ENCODE results near the gene ARMC2.

Gene ARMC2

GRCh38 chr6:108944707-108945680 is 96.8 kb downstream of the ARMC2 start:
- Mint-ChIP-seq H3K9me3 (no peaks in the 10 kb centered on the region), H3K27me3 (no peaks in the 10 kb centered on the region), H3K4me3 (no peak overlapping the region), H3K36me3 (ENCODE audit: insufficient read depth) (no peaks in the 10 kb centered on the region), H3K27ac (peak overlapping the region in 1 of 2 donors; percentile 81), H3K4me1 (ENCODE audit: low read depth in 2 of 2) (peaks cover 18 to 21% of the 10 kb centered on the region in 2 donors)
- DNase-seq: no peak
- no peak for ATAC-seq (replicated peaks)

- H3K4me1 Mint-ChIP-seq (ENCODE audit: low read depth in 2 of 2): peaks cover 18 to 20% of the 10 kb centered on the region in 2 donors
- DNase-seq (no peak), ATAC-seq (replicated peaks) (no peak)
- H3K36me3 Mint-ChIP-seq (ENCODE audit: insufficient read depth): no peaks in the 10 kb centered on the region
- no peaks in the 10 kb centered on the region for H3K27me3 Mint-ChIP-seq
- no peaks in the 10 kb centered on the region for H3K9me3 Mint-ChIP-seq
- H3K4me3 Mint-ChIP-seq: no peak overlapping the region
- H3K27ac Mint-ChIP-seq: peak overlapping the region in 1 of 2 donors; percentile 81
Observed at GRCh38 chr6:108945681-108946159, 97.5 kb downstream of the ARMC2 start.

GRCh38 chr6:108946695-108947094 is 98.5 kb downstream of the ARMC2 start:
- Mint-ChIP-seq H3K4me3 (no peak overlapping the region), H3K27ac (peak overlapping the region in 1 of 2 donors; percentile 31), H3K4me1 (ENCODE audit: low read depth in 2 of 2) (peaks cover 18% of the 10 kb centered on the region in 2 donors), H3K9me3 (no peaks in the 10 kb centered on the region), H3K36me3 (ENCODE audit: insufficient read depth) (no peaks in the 10 kb centered on the region), H3K27me3 (no peaks in the 10 kb centered on the region)
- ATAC-seq (replicated peaks): no peak
- DNase-seq: no peak

GRCh38 chr6:108947114-108947854 is 99.1 kb downstream of the ARMC2 start:
- Mint-ChIP-seq H3K4me1 (ENCODE audit: low read depth in 2 of 2) (peaks cover 16 to 18% of the 10 kb centered on the region in 2 donors), H3K4me3 (no peak overlapping the region), H3K27ac (peak overlapping the region in 1 of 2 donors; percentile 31), H3K27me3 (no peaks in the 10 kb centered on the region), H3K36me3 (ENCODE audit: insufficient read depth) (no peaks in the 10 kb centered on the region), H3K9me3 (no peaks in the 10 kb centered on the region)
- ATAC-seq (replicated peaks): no peak
- DNase-seq: no peak

- no peak overlapping the region for H3K4me3 Mint-ChIP-seq
- H3K9me3 Mint-ChIP-seq: no peaks in the 10 kb centered on the region
- no peak for DNase-seq
- peaks cover 10 to 11% of the 10 kb centered on the region in 2 donors for H3K4me1 Mint-ChIP-seq (ENCODE audit: low read depth in 2 of 2)
- no peak for ATAC-seq (replicated peaks)
- H3K36me3 Mint-ChIP-seq (ENCODE audit: insufficient read depth): no peaks in the 10 kb centered on the region
- H3K27ac Mint-ChIP-seq: no peak overlapping the region
- H3K27me3 Mint-ChIP-seq: no peaks in the 10 kb centered on the region
Observed at GRCh38 chr6:108948181-108948661, 100.0 kb downstream of the ARMC2 start.

- no peak overlapping the region for H3K4me3 Mint-ChIP-seq
- H3K4me1 Mint-ChIP-seq (ENCODE audit: low read depth in 2 of 2): peaks cover 8 to 11% of the 10 kb centered on the region in 2 donors
- ATAC-seq (replicated peaks) (no peak), DNase-seq (no peak)
- H3K27me3 Mint-ChIP-seq: no peaks in the 10 kb centered on the region
- H3K27ac Mint-ChIP-seq: peak overlapping the region in 1 of 2 donors; percentile 68
- H3K36me3 Mint-ChIP-seq (ENCODE audit: insufficient read depth): no peaks in the 10 kb centered on the region
- H3K9me3 Mint-ChIP-seq: no peaks in the 10 kb centered on the region
Observed at GRCh38 chr6:108951351-108951953, 103.2 kb downstream of the ARMC2 start.

GRCh38 chr6:108952776-108953486 is 104.7 kb downstream of the ARMC2 start:
- Mint-ChIP-seq H3K9me3 (no peaks in the 10 kb centered on the region), H3K27ac (no peak overlapping the region), H3K4me3 (no peak overlapping the region), H3K27me3 (no peaks in the 10 kb centered on the region), H3K36me3 (ENCODE audit: insufficient read depth) (no peaks in the 10 kb centered on the region), H3K4me1 (ENCODE audit: low read depth in 2 of 2) (peaks cover 3 to 6% of the 10 kb centered on the region in 2 donors)
- DNase-seq: no peak
- no peak for ATAC-seq (replicated peaks)

- Mint-ChIP-seq H3K27me3 (no peaks in the 10 kb centered on the region), H3K4me3 (no peak overlapping the region), H3K36me3 (ENCODE audit: insufficient read depth) (no peaks in the 10 kb centered on the region), H3K27ac (no peak overlapping the region), H3K4me1 (ENCODE audit: low read depth in 2 of 2) (peaks cover 3 to 6% of the 10 kb centered on the region in 2 donors), H3K9me3 (no peaks in the 10 kb centered on the region)
- ATAC-seq (replicated peaks) (no peak), DNase-seq (no peak)
Observed at GRCh38 chr6:108953681-108954080, 105.5 kb downstream of the ARMC2 start.

GRCh38 chr6:108955329-108955949 is 107.2 kb downstream of the ARMC2 start:
- DNase-seq (no peak), ATAC-seq (replicated peaks) (no peak)
- Mint-ChIP-seq H3K4me3 (peak overlapping the region; percentile 34 to 41), H3K36me3 (ENCODE audit: insufficient read depth) (no peaks in the 10 kb centered on the region), H3K27me3 (no peaks in the 10 kb centered on the region), H3K4me1 (ENCODE audit: low read depth in 2 of 2) (peaks cover 12 to 16% of the 10 kb centered on the region in 2 donors), H3K9me3 (no peaks in the 10 kb centered on the region), H3K27ac (peak overlapping the region in 1 of 2 donors; percentile 55)

- peak overlapping the region in 1 of 2 donors; percentile 27 for H3K27ac Mint-ChIP-seq
- ATAC-seq (replicated peaks) (no peak), DNase-seq (no peak)
- no peaks in the 10 kb centered on the region for H3K36me3 Mint-ChIP-seq (ENCODE audit: insufficient read depth)
- no peak overlapping the region for H3K4me3 Mint-ChIP-seq
- H3K9me3 Mint-ChIP-seq: no peaks in the 10 kb centered on the region
- peaks cover 15 to 16% of the 10 kb centered on the region in 2 donors for H3K4me1 Mint-ChIP-seq (ENCODE audit: low read depth in 2 of 2)
- no peaks in the 10 kb centered on the region for H3K27me3 Mint-ChIP-seq
Observed at GRCh38 chr6:108957221-108957620, 109.0 kb downstream of the ARMC2 start.

- ATAC-seq (replicated peaks): no peak
- no peak for DNase-seq
- H3K27ac Mint-ChIP-seq: no peak overlapping the region
- no peaks in the 10 kb centered on the region for H3K9me3 Mint-ChIP-seq
- H3K4me3 Mint-ChIP-seq: peak overlapping the region in 1 of 2 donors; percentile 33
- H3K36me3 Mint-ChIP-seq (ENCODE audit: insufficient read depth): peaks cover 1% of the 10 kb centered on the region
- no peaks in the 10 kb centered on the region for H3K27me3 Mint-ChIP-seq
- H3K4me1 Mint-ChIP-seq (ENCODE audit: low read depth in 2 of 2): peaks cover 15 to 16% of the 10 kb centered on the region in 2 donors
Observed at GRCh38 chr6:108958900-108959770, 110.9 kb downstream of the ARMC2 start.

Measured in effector memory CD8-positive, alpha-beta T cell (primary cell).